Activated T-helper 1 cell treated with anti-CD3 and anti-CD28 coated beads, Interleukin-12 subunit alpha, Interleukin-12 subunit beta, Interleukin-2, Interleukin-4 antibody, amounts not matched to agents 30 ng/mL and 10 ng/mL and 1 ng/mL, durations not matched to agents 14 hours and 24 hours and 36 hours (primary cell): ENCODE results near the gene OOSP1. TPM values are rescaled to one million over a fixed set of nuclear protein-coding genes. Genes with fewer than 3 reads are reported as not detected.

Source experiments
- DNase-seq: peaks from one replicate; pipeline ENCODE4 v3.0.0; 2021; ENCODE audit warnings: low spot score
- H3K27ac Mint-ChIP-seq: one replicate; pipeline ENCODE4 v1.8.0; 2021; ENCODE audit warnings: mild to moderate bottlenecking, mixed read lengths
- H3K27me3 Mint-ChIP-seq: one replicate; pipeline ENCODE4 v1.8.0; 2022; ENCODE audit warnings: mild to moderate bottlenecking, moderate library complexity, mixed read lengths; ENCODE audit not compliant: insufficient read depth
- H3K36me3 Mint-ChIP-seq: one replicate; pipeline ENCODE4 v1.8.0; 2021; ENCODE audit warnings: low read depth, mixed read lengths
- H3K4me1 Mint-ChIP-seq: one replicate; pipeline ENCODE4 v1.8.0; 2021; ENCODE audit warnings: low read depth, mixed read lengths
- H3K4me3 Mint-ChIP-seq: one replicate; pipeline ENCODE4 v1.8.0; 2021; ENCODE audit warnings: mild to moderate bottlenecking, moderate library complexity, mixed read lengths
- H3K9me3 Mint-ChIP-seq: one replicate; pipeline ENCODE4 v1.8.0; 2021; ENCODE audit warnings: mixed read lengths
- intact Hi-C: fragments of 100-400 bp; cut with micrococcal nuclease; formaldehyde crosslinking; loops from one replicate; pipeline ENCODE4 v1.15.1; 2024
- total RNA-seq: library from RNA; stranded (reverse); gene quantifications from 2 replicates; pipeline ENCODE4 v1.2.3, GENCODE V29; 2022

OOSP1 gene
- total RNA-seq, 1 donor from 2014 or later = not detected

DNA sequence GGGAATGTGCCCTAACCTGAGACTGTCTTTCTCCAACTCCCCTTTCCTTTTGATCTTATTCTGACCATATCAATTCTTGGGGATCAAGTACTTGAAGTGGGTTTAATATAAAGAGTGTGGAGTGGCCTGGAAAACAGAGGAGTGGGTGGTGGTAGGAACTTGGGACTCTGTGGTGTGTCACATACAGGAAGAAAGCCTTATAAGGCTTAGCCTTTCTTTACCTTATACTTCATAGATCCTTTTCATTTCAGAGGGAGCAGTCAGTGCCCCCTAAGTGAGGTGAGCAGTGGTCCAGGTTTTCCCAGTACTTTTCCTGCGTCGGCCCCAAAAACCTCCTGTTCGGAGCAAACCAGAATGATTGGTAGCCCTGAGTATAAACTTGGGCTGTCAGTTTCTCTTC lies 486 bp downstream of the OOSP1 start:
- H3K4me1 Mint-ChIP-seq = no peaks in the 10 kb centered on the region
- H3K27me3 Mint-ChIP-seq = peaks cover 2% of the 10 kb centered on the region
- no peaks in the 10 kb centered on the region for H3K36me3 Mint-ChIP-seq
- H3K4me3 Mint-ChIP-seq = no peak overlapping the region
- intact Hi-C loops = no loop called here
- no peaks in the 10 kb centered on the region for H3K9me3 Mint-ChIP-seq
- no peak overlapping the region for H3K27ac Mint-ChIP-seq
- DNase-seq = no peak

DNA sequence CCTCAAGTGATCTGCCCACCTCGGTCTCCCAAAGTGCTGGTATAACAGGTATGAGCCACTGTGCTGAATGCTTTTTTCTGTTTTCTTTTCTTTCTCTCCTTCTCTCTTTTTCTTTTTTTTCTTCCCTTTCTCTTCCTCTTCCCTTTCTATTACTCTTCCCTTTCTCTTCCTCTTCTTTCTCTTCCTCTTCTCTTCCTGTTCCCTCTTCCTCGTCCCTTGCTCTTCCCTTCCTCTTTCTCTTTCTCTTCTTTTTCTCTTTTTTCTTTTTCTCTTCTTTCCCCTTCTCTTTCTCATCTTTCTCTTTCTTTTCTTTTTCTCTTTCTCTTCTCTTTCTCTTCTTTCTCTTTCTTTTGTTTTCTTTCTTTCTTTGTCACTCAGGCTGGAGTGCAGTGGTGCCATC lies 1.2 kb downstream of the OOSP1 start:
- H3K27ac Mint-ChIP-seq = no peak overlapping the region
- H3K4me3 Mint-ChIP-seq = no peak overlapping the region
- DNase-seq = no peak
- intact Hi-C loops = no loop called here
- H3K36me3 Mint-ChIP-seq = no peaks in the 10 kb centered on the region
- H3K27me3 Mint-ChIP-seq = peaks cover 2% of the 10 kb centered on the region
- H3K9me3 Mint-ChIP-seq = no peaks in the 10 kb centered on the region
- no peaks in the 10 kb centered on the region for H3K4me1 Mint-ChIP-seq

DNA sequence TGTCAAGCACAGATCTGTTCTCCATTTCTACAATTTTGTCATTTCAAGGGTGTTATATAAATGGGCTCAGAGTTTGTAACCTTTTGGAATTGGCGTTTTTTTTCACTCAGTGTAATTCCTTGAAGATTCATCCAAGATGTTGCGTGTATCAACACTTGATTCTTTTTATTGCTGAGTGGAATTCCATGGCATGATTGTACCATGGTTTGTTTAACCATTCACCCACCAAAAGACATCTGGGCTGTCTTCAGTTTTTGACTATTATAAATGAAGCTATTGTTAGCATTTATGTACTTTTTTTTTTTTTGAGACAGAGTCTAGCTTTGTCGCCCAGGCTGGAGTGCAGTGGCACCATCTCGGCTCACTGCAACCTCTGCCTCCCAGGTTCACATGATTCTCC lies 2.9 kb downstream of the OOSP1 start:
- Mint-ChIP-seq H3K27ac (no peak overlapping the region), H3K9me3 (no peaks in the 10 kb centered on the region), H3K4me3 (no peak overlapping the region), H3K36me3 (no peaks in the 10 kb centered on the region), H3K4me1 (no peaks in the 10 kb centered on the region), H3K27me3 (peaks cover 2% of the 10 kb centered on the region)
- intact Hi-C loops = no loop called here
- DNase-seq = no peak

DNA sequence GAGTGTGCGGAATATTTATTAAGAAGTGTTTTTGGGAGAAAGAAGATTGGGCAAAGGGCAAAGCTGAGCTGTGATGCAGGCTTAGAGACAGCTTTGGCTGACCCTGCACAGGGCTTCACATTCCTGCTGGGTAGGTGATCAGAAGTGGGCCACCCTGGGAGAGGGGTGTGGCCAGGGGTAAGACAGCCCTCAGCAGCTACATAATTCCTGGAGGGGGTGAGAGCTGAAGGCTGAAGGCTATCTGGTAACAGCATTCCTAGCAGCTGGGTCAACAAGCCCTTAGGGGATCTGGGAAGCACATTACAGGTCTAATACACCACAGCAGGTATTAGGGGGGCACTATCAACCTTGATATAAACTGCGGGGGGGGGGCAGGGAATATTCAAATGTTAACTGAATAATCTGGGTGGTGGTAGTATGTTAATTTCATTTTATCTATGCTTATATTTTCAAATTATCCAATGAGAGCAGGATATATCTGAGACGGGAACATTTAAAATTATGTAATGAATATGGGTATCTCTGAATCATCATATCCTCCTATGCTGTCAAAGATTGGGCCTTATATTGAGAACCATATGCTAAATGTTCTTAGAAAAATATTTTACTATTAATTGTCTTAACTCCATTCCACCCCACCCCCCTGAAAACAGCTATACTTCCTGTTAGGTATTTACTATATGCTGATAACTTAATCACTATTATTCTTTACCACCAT lies 5.9 kb downstream of the OOSP1 start:
- Mint-ChIP-seq H3K27me3 (peaks cover 2% of the 10 kb centered on the region), H3K36me3 (no peaks in the 10 kb centered on the region), H3K4me1 (no peaks in the 10 kb centered on the region), H3K27ac (no peak overlapping the region), H3K4me3 (no peak overlapping the region), H3K9me3 (no peaks in the 10 kb centered on the region)
- intact Hi-C loops = no loop called here
- no peak for DNase-seq

DNA sequence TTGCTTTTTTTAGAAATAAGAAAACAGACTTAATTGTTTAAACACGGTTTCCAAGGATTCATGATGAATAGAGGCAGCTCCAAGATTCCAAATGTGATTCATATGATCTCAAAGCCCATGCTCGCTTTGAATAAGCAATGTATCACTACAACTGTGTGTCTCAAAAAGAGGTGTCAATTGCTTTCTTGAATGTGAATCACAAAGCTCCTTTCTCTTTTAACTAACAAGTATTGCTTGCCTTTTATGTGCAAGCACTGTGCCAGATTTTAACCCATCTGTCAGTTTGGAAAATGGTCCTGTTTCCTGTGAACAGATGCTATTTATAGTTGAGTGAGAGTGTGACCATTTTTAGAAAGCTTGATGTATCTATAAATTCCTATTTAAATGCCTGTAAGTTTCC lies 6.5 kb downstream of the OOSP1 start:
- no peaks in the 10 kb centered on the region for H3K9me3 Mint-ChIP-seq
- H3K27ac Mint-ChIP-seq = no peak overlapping the region
- no peaks in the 10 kb centered on the region for H3K36me3 Mint-ChIP-seq
- no peaks in the 10 kb centered on the region for H3K4me1 Mint-ChIP-seq
- no peak overlapping the region for H3K4me3 Mint-ChIP-seq
- H3K27me3 Mint-ChIP-seq = no peaks in the 10 kb centered on the region
- intact Hi-C loops = no loop called here
- no peak for DNase-seq

DNA sequence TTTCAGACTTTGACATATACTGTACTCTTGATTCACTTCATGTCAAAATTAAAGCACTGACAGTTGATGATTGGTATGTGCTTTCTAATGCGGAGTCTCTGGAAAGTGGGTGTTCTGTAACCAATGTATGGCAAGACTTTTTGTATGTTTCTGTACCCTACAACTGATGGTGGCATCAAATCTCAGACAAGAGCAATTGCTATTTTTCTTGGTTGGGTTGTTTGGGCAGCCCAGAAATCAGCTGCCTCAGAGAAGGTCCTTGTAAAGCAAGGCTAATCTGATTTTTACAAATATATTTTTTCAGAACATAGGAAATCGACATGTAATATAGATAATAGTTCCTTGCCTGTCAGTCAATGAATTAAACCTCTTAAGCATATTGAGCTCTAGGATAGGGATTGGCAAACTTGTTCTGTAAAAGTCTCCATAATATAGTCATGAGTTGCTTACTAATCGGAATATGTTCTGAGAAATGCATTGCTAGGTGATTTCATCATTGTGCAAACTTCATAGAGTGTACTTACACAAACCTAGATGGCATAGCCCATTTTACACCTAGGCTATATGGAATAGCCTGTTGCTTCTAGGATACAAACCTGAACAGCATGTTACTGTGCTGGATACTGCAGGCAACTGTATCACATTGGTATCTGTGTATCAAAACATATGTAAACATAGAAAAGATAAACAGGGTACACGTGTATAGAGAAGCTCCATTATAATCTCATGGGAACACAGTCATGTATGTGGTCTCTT lies 15.4 kb downstream of the OOSP1 start:
- Mint-ChIP-seq H3K4me3 (no peak overlapping the region), H3K27me3 (peaks cover 2% of the 10 kb centered on the region), H3K36me3 (no peaks in the 10 kb centered on the region), H3K9me3 (no peaks in the 10 kb centered on the region), H3K27ac (no peak overlapping the region), H3K4me1 (no peaks in the 10 kb centered on the region)
- no peak for DNase-seq
- intact Hi-C loops = no loop called here

DNA sequence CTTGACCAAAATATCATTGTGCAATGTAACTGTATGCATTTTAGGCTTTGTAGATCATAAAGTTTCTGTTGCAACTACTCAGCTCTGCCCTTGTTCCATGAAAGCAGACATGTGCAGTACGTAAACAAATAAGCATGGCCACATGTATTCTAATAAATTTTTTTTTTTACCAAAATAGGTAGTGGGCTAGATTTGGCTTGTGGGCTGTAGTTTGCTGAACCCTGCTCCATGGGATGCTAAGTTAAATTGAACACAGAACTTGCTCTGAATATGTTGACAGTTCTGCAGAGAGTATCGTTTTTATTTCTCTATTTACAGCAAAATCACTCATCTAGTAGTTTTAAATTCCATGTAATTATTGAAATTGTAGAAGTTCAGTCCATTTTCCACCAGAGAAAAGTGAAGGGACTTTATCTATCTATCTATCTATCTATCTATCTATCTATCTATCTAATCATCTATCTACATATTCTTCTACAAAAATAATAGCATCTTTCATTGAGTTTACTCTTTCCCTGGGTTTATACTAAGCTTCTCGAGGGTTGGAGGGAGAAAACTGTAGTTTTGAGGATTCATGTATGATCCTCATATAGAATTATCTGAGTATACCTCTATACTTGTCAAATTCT lies 16.1 kb downstream of the OOSP1 start:
- H3K4me3 Mint-ChIP-seq = no peak overlapping the region
- peaks cover 2% of the 10 kb centered on the region for H3K27me3 Mint-ChIP-seq
- no peaks in the 10 kb centered on the region for H3K4me1 Mint-ChIP-seq
- DNase-seq = no peak
- H3K36me3 Mint-ChIP-seq = no peaks in the 10 kb centered on the region
- intact Hi-C loops = no loop called here
- H3K9me3 Mint-ChIP-seq = no peaks in the 10 kb centered on the region
- no peak overlapping the region for H3K27ac Mint-ChIP-seq

DNA sequence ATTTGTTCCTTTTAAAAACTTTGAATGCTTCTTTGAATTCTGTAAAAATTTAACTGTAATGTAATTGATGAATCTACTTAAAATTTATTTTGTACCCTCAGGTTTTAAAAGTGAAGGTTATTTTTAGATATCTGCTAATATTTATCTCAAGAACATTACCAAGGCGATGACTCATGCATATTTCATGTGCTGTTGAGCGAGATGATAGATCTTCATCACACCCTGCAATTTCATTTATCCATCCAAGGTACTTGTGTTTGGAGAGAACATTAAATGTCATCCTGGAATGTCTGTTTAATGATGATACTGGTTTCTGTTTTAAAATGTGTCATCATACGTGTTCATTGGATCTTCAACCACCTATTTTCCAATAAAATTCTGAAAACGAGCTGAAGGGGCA lies 18.9 kb downstream of the OOSP1 start:
- no peak for DNase-seq
- intact Hi-C loops = no loop called here
- Mint-ChIP-seq H3K4me1 (no peaks in the 10 kb centered on the region), H3K27me3 (peaks cover 3% of the 10 kb centered on the region), H3K9me3 (no peaks in the 10 kb centered on the region), H3K27ac (no peak overlapping the region), H3K4me3 (no peak overlapping the region), H3K36me3 (no peaks in the 10 kb centered on the region)

DNA sequence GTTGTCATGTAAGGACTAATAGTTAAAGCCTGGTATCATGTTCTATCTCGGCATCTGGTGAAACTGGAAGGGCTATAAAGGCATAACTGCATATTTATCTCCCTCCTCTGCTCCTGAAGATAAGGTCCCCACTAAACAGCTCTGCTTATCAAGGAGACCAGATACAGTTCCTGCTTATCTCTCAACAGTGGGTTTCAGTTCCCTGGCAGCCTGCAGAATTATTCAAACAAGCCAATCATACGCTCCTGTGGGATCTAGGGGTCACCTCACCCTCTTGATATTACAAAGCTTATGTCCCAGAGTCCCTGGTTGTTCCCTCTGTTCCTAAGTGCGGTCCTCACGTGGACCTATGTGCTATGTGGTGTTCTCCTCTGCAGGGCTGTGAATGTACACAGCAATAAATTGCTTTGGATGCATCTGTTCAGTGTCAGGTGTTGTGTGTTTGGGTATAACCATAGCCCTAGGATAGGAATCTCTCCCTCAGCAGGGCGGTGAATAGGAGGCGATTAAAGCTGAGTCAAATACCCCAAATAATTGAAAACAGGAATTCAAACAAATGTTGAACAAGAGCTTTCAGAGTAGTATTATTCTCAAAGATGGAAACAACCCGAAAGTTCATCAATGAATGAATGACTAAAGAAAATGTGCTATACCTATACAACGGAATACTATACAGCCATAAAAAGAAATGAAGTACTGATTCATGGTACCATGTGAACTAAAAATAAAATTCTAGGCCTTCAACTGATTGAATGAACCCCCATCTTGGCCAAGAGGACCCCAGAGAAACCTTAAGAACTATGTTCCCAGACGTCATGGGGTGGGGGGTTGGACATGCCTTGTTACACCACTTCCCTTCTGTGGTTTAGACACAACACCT lies 22.5 kb downstream of the OOSP1 start:
- no peaks in the 10 kb centered on the region for H3K9me3 Mint-ChIP-seq
- intact Hi-C loops = no loop called here
- H3K27me3 Mint-ChIP-seq = peaks cover 4% of the 10 kb centered on the region
- H3K4me3 Mint-ChIP-seq = no peak overlapping the region
- no peak for DNase-seq
- H3K27ac Mint-ChIP-seq = no peak overlapping the region
- no peaks in the 10 kb centered on the region for H3K36me3 Mint-ChIP-seq
- no peaks in the 10 kb centered on the region for H3K4me1 Mint-ChIP-seq

DNA sequence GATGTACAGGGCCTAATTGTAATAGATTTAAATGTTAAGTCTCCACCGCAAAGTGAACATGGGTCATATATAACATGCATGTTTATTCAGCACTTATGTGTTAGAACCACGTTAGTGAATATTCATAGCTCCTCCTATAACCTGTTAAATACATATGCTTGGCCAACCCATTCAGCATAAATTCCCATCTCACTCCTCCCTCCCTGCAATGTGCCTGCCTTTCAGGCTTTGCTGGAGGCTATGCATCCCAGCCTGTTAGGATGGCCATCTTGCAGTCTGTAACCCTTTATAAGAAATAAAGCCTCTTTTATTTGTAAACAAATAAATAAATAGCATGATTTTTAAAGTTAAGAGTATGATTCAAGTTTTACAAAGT lies 23.9 kb downstream of the OOSP1 start:
- Mint-ChIP-seq H3K27me3 (peaks cover 4% of the 10 kb centered on the region), H3K9me3 (no peaks in the 10 kb centered on the region), H3K4me1 (no peaks in the 10 kb centered on the region), H3K4me3 (no peak overlapping the region), H3K27ac (no peak overlapping the region), H3K36me3 (no peaks in the 10 kb centered on the region)
- no peak for DNase-seq
- intact Hi-C loops = no loop called here

DNA sequence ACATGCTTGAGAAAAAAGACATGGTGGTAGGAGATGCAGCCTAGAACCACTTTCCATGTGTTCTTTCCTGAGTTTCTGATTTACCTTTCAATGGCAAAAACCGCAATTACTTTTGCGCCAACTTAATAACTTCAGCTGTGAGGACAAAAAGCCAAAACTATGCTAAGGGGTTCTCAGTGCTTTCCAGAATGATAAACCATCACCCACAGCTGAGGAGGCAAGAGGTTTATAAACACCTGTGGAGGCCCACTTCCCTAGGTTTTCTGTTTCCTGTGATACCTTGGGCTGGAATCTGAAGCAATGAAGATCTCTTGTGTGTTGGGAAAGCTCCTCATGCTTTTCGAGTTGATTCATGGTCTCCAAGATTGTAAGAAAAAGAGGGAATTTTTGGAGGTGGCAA lies 25.5 kb downstream of the OOSP1 start, which contains the start of gene OOSP4A:
Gene OOSP4A, plus strand, starts transcription at position 301 of the 400 bp plus-strand sequence. Its CDS starts 0 bp downstream, at position 301.
- no peak within 1 kb of the TSS for H3K27ac Mint-ChIP-seq
- intact Hi-C loops = no loop called here
- no peaks in the 10 kb centered on the region for H3K36me3 Mint-ChIP-seq
- no peak within 1 kb of the TSS for H3K4me3 Mint-ChIP-seq
- H3K9me3 Mint-ChIP-seq = no peaks in the 10 kb centered on the region
- peaks cover 3% of the 10 kb centered on the region for H3K27me3 Mint-ChIP-seq
- no peak for DNase-seq
- no peaks in the 10 kb centered on the region for H3K4me1 Mint-ChIP-seq

DNA sequence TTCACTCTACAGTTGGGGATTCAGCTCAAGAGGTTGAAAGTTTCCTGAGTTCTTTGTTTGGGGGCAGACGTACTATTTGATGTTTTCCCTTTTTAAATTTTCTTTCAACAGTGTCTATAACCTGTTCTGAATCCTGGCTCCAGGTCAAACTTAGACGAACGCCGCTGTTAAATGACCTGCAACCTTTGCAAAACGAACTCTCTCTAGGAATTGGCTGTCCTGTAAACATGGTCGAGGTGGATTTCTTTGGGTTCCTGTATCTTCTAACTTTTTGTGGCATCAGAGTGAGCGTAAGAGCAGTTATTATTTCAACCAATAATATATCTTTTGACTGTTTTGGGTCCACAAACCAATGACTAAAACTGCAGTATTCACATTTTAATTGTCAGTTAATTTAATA lies 27.2 kb downstream of the OOSP1 start:
- no peak for DNase-seq
- no peak overlapping the region for H3K4me3 Mint-ChIP-seq
- H3K27ac Mint-ChIP-seq = no peak overlapping the region
- no peaks in the 10 kb centered on the region for H3K9me3 Mint-ChIP-seq
- intact Hi-C loops = no loop called here
- H3K36me3 Mint-ChIP-seq = no peaks in the 10 kb centered on the region
- H3K27me3 Mint-ChIP-seq = peaks cover 3% of the 10 kb centered on the region
- H3K4me1 Mint-ChIP-seq = no peaks in the 10 kb centered on the region
